NK-92 (cell line): Measurements from ENCODE around the gene DAB2IP.
"Not testable (repeated sequence)": the region's sequence is repeated elsewhere in the genome, so short reads cannot be mapped to it uniquely, and the experiment has no call there.

Experiments
- DNase-seq: peaks from one replicate; lab custom pipeline; 2025; ENCODE audit not compliant: unreplicated experiment; lab: John Stamatoyannopoulos, UW

Gene DAB2IP

GRCh38 chr9:121721770-121722169 is 70.3 kb downstream of the DAB2IP start:
- no peak for DNase-seq

GRCh38 chr9:121725008-121725775 is 73.8 kb downstream of the DAB2IP start:
- DNase-seq: no peak

- no peak for DNase-seq
Observed at GRCh38 chr9:121727295-121728020, 76.0 kb downstream of the DAB2IP start.

GRCh38 chr9:121728916-121729315 is 77.5 kb downstream of the DAB2IP start:
- DNase-seq: no peak

- DNase-seq: no peak
Observed at GRCh38 chr9:121729769-121730562, 78.5 kb downstream of the DAB2IP start.

GRCh38 chr9:121731090-121731489 is 79.7 kb downstream of the DAB2IP start:
- no peak for DNase-seq

- no peak for DNase-seq
Observed at GRCh38 chr9:121731919-121732318, 80.5 kb downstream of the DAB2IP start.

GRCh38 chr9:121732389-121732788 is 81.0 kb downstream of the DAB2IP start:
- no peak for DNase-seq

GRCh38 chr9:121732886-121733285 is 81.5 kb downstream of the DAB2IP start:
- DNase-seq: no peak

GRCh38 chr9:121734465-121734864 is 83.0 kb downstream of the DAB2IP start:
- no peak for DNase-seq

- no peak for DNase-seq
Observed at GRCh38 chr9:121735065-121735792, 83.8 kb downstream of the DAB2IP start.

- no peak for DNase-seq
Observed at GRCh38 chr9:121735793-121736770, 84.6 kb downstream of the DAB2IP start.

- no peak for DNase-seq
Observed at GRCh38 chr9:121736934-121737462, 85.6 kb downstream of the DAB2IP start.

GRCh38 chr9:121737481-121737931 is 86.1 kb downstream of the DAB2IP start:
- DNase-seq: no peak

GRCh38 chr9:121738411-121738810 is 87.0 kb downstream of the DAB2IP start:
- no peak for DNase-seq

- DNase-seq: no peak
Observed at GRCh38 chr9:121738968-121739367, 87.5 kb downstream of the DAB2IP start.

GRCh38 chr9:121739971-121740370 is 88.5 kb downstream of the DAB2IP start:
- DNase-seq: no peak

GRCh38 chr9:121741228-121741918 is 89.9 kb downstream of the DAB2IP start:
- DNase-seq: no peak

- DNase-seq: not testable (repeated sequence)
Observed at GRCh38 chr9:121741919-121742283, 90.5 kb downstream of the DAB2IP start.
